Ramos (cell line): ENCODE measurements around the gene RBPMS2.
"Not testable (repeated sequence)": the region's sequence is repeated elsewhere in the genome, so short reads cannot be mapped to it uniquely, and the experiment has no call there.

Experiments
- in situ Hi-C: fragments of 300-500 bp; cut with MboI; formaldehyde crosslinking; loops from one replicate; pipeline ENCODE4 v1.14.3; 2022; ENCODE audit warnings: low sequenced_read_pairs; ENCODE audit not compliant: unreplicated experiment

RBPMS2 gene

GRCh38 chr15:64760056-64760455, 15.3 kb downstream of the RBPMS2 start:
- in situ Hi-C loops: no loop called here

- in situ Hi-C loops: no loop called here
Observed at GRCh38 chr15:64755427-64755940, 19.9 kb downstream of the RBPMS2 start.

GRCh38 chr15:64754663-64755426, 20.5 kb downstream of the RBPMS2 start:
- in situ Hi-C loops: no loop called here

- in situ Hi-C loops: no loop called here
Observed at GRCh38 chr15:64753480-64754185, 21.8 kb downstream of the RBPMS2 start.

- in situ Hi-C loops: no loop called here
Observed at GRCh38 chr15:64751464-64751863, 23.9 kb downstream of the RBPMS2 start.

GRCh38 chr15:64749999-64750657, 25.3 kb downstream of the RBPMS2 start:
- in situ Hi-C loops: no loop called here

GRCh38 chr15:64749167-64749566, 26.2 kb downstream of the RBPMS2 start:
- in situ Hi-C loops: no loop called here

GRCh38 chr15:64748251-64748650, 27.1 kb downstream of the RBPMS2 start:
- in situ Hi-C loops: no loop called here

GRCh38 chr15:64747578-64747977, 27.8 kb downstream of the RBPMS2 start:
- in situ Hi-C loops: no loop called here

- in situ Hi-C loops: no loop called here
Observed at GRCh38 chr15:64746921-64747320, 28.5 kb downstream of the RBPMS2 start.

GRCh38 chr15:64746356-64746755, 29.0 kb downstream of the RBPMS2 start:
- in situ Hi-C loops: no loop called here

- in situ Hi-C loops: no loop called here
Observed at GRCh38 chr15:64743691-64744090, 31.7 kb downstream of the RBPMS2 start.

- in situ Hi-C loops: no loop called here
Observed at GRCh38 chr15:64742921-64743320, 32.5 kb downstream of the RBPMS2 start.

- in situ Hi-C loops: no loop called here
Observed at GRCh38 chr15:64742385-64742784, 33.0 kb downstream of the RBPMS2 start.

- in situ Hi-C loops: not testable (repeated sequence)
Observed at GRCh38 chr15:64741708-64742107, 33.7 kb downstream of the RBPMS2 start.

GRCh38 chr15:64740311-64741170, 34.8 kb downstream of the RBPMS2 start:
- in situ Hi-C loops: no loop called here

- in situ Hi-C loops: no loop called here
Observed at GRCh38 chr15:64739577-64740143, 35.7 kb downstream of the RBPMS2 start.

GRCh38 chr15:64739156-64739555, 36.2 kb downstream of the RBPMS2 start:
- in situ Hi-C loops: no loop called here

- in situ Hi-C loops: no loop called here
Observed at GRCh38 chr15:64738226-64739095, 36.9 kb downstream of the RBPMS2 start.
